ENCODE results near the gene CARD10. TPM values are rescaled to one million over a fixed set of nuclear protein-coding genes. Genes with fewer than 3 reads are reported as not detected.

CARD10 gene
- total and polyA plus RNA-seq, 2 donors = 4.5 to 16.6 TPM

DNA sequence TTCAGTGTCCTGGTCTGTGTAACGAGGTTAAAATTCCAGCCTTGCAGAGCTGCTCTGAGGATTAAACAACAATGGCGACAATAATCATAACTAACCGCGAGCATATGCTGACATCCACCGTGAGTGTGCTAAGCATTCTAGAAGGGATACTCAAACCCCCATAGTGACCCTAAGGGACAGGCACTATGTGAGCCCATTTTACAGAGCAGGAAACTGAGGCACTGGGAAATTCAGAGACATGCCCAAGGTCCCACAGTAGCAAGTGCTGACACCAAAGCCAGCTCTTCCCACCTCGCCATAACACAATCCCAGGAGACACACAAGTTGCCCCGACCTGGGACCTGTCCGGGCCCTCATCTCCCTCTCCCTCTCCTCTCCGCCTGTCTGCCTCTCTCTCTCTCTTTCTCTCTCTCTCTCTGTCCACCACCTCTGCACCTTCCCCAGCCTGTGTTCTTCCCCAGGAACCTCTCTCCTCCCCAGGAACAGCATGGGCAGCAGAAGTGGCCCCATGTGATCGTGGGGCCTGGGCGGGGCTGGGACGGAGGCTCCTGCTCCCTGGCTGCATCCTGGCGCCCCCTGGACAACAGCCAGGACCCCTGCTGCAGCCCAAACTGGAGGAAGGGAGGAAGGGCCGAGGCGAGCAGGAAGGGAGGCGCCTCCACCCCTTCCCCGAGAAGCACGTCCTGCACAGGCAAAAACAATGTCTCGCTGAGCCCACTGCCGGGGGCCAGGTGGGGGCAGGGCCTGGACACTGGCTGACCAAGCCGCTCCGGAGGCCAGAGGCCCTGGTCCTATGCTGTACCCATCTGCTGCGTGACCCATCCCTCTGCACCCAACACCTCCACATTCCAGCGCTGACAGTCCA lies 18.2 kb downstream of the CARD10 start:
- no peaks in the 10 kb centered on the region for H3K4me1 ChIP-seq (ENCODE audit: insufficient read depth)
- no peaks in the 10 kb centered on the region for H3K36me3 ChIP-seq (ENCODE audit: insufficient read depth)
- H3K4me3 ChIP-seq (ENCODE audit: low read depth, low read length) = no peak overlapping the region
- no peak for DNase-seq (ENCODE audit: extremely low spot score)
- WGBS = 53% methylated on average over 24 of the region's 24 CpGs
- no peak overlapping the region for H3K27ac ChIP-seq (ENCODE audit: low read depth)

DNA sequence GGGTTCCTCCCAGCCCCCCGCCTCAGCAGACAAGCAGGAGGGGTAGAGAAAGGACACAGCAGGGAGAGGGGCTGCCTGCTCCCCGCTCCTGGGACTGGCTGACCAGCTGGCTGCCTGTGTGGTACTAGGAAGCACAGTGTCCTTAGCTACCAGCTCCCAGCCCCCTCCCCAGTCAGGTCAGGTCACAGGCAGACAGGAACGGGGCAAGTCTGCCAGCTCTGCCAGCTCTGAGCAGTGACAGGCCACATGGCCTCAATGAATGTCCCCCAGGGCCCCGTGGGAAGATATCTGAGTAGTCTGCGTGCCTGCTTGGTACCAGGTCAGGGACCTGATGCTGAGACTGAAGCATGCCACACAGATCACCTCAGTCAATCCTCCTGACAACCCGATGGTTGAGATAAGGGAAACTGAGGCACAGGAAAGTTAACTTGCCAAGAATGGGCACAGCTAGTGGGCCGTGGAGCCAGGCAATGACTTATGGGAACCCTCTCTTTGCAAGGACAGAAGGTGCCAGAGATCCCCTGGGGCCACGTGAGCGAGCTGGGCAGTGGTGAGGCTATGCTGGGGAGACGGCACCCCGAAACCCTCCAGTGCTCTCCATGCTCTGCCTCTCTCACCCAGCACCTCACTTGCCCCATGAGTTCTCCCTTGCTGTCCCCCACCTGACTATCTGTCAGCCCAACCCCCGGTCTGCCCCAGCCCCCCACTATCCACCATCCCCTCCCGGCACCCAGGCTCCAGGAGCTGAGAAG lies 19.2 kb downstream of the CARD10 start:
- DNase-seq (ENCODE audit: extremely low spot score) = no peak
- Histone ChIP-seq H3K36me3 (ENCODE audit: insufficient read depth) (no peaks in the 10 kb centered on the region), H3K27ac (ENCODE audit: low read depth) (no peak overlapping the region), H3K4me1 (ENCODE audit: insufficient read depth) (no peaks in the 10 kb centered on the region), H3K4me3 (ENCODE audit: low read depth, low read length) (no peak overlapping the region)
- WGBS = 90% methylated on average over 13 of the region's 13 CpGs

DNA sequence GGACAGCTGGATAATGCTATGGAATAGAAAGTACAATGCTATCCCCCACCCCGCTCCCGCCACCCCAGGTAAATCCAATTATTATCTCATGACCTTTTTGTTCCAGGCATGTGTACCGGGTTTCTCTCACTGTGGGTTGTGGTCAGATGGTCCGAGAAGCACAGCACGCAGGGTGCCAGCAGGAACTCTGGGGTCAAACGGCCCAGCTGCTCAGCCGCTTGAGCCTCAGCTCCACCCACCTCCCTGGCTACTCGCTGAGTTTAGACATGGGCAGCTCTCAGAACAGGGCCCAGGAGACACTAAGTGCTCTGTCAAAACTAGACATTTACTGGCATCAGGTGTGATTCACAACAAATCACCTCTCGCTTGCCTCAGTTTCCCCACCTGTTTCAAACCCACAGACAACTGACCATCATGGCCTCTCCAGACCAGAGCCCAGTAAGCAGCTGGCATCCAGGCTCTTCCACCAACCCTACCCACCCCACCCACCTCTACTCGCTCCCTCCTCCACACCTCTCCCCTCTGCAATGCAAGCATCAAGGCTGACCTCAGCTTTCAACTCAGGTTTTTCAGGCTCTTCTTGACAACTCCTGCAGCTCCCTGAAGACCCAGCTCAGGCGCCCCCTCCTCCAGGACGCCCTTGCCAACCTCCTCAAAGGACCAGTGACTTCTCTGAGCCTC lies 20.0 kb downstream of the CARD10 start:
- no peak for DNase-seq (ENCODE audit: extremely low spot score)
- WGBS = 72% methylated on average over 12 of the region's 12 CpGs
- Histone ChIP-seq H3K27ac (ENCODE audit: low read depth) (no peak overlapping the region), H3K36me3 (ENCODE audit: insufficient read depth) (no peaks in the 10 kb centered on the region), H3K4me3 (ENCODE audit: low read depth, low read length) (no peak overlapping the region), H3K4me1 (ENCODE audit: insufficient read depth) (no peaks in the 10 kb centered on the region)

DNA sequence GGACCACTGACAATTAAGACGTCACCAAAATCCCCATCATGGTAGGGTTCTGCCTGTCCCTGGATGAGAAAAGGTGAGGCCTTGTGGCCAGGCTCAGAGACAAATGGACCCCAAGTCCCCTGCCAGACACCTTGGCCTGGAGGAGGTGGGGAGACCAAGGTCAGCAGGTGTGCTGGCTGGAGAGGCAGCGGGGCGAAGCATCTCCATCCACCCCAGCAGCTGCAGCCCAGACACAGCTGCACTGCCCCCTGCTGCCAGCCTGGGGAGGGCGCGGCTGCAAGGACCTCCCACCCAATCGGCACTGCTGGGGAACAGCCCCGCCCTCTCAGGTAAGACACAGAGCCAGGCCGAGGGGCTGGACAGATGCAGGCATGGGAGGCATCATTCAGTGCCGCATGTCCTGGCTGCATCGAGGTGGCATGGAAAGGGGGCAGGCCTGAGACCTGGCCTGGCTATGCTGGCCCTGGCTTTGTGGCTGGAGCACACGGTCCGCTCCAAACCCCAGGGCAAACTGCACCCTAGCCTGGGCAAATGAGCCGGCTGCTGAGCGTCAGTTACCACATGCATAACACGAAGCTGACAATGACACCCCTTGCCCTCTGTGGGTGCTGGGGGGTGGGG lies 20.8 kb downstream of the CARD10 start:
- 63% methylated on average over 15 of the region's 15 CpGs for WGBS
- Histone ChIP-seq H3K4me3 (ENCODE audit: low read depth, low read length) (no peak overlapping the region), H3K36me3 (ENCODE audit: insufficient read depth) (no peaks in the 10 kb centered on the region), H3K27ac (ENCODE audit: low read depth) (no peak overlapping the region), H3K4me1 (ENCODE audit: insufficient read depth) (no peaks in the 10 kb centered on the region)
- DNase-seq (ENCODE audit: extremely low spot score) = no peak

DNA sequence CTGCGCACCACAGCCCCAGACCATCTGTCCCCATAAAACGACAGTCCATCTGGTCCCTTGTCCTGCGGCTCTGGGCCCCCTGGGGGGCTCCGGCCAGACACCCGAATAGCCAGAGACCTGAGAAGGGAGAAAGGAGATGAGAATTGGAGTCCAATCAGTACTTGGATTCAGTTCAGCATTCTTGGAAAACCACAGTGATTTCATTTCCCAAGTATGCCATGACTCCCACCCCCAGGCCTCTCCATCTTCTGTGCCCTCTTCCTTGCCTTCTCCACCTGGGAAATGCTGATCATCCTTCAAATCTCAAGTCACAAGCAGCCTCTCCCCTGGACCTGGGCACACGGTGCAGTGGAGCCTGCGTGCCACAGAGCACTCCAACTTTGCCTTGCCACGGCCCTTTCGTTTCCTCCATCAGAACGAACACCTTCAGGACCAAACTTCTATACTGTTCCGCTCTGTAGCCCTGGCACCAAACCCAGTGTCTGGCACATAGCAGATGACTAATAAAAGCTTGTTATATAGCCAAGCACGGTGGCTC lies 22.1 kb downstream of the CARD10 start:
- Histone ChIP-seq H3K4me1 (ENCODE audit: insufficient read depth) (no peaks in the 10 kb centered on the region), H3K27ac (ENCODE audit: low read depth) (no peak overlapping the region), H3K36me3 (ENCODE audit: insufficient read depth) (no peaks in the 10 kb centered on the region), H3K4me3 (ENCODE audit: low read depth, low read length) (no peak overlapping the region)
- no peak for DNase-seq (ENCODE audit: extremely low spot score)
- 88% methylated on average over 12 of the region's 12 CpGs for WGBS

DNA sequence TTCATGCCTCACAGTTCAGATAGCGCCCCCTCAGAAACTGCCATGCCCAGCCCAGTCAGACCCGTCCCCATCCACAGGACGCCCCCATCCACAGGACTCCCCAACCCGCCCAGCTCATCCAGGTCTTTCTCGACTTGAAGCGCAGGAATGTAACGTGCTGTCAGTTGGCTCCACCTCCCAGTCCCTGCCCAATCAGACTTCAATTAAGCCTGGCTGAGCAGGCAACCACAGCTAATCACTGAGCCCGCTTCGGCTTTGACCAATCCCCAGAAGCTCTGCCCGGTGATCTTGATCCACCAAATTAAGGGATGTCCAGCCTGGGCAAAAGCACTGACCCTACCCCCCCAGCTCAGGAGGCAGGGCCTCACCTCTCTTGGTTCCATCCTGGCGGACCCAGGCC lies 22.6 kb downstream of the CARD10 start:
- 85% methylated on average over 11 of the region's 11 CpGs for WGBS
- no peaks in the 10 kb centered on the region for H3K36me3 ChIP-seq (ENCODE audit: insufficient read depth)
- H3K4me3 ChIP-seq (ENCODE audit: low read depth, low read length) = no peak overlapping the region
- no peak for DNase-seq (ENCODE audit: extremely low spot score)
- no peaks in the 10 kb centered on the region for H3K4me1 ChIP-seq (ENCODE audit: insufficient read depth)
- H3K27ac ChIP-seq (ENCODE audit: low read depth) = no peak overlapping the region

DNA sequence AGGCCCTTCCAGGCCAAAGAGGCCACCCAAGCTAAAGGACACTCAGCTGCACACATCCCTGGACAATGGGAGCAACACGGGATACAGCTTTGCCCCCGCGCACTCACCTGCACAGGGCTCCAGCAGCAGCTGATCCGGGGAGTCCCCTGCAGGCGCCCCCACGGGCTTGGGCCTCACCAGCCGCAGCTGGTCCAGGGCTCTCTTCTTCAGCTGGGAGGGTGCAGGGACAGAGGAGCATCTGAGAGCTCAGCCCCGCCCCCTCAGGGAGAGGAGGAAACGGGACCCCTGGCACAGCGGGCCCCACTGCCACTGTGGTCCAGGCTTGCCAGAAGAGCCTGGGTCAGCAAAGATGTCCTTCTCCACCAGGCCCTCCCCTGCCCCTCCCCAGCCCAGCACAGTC lies 25.2 kb downstream of the CARD10 start:
- H3K27ac ChIP-seq (ENCODE audit: low read depth) = no peak overlapping the region
- 81% methylated on average over 10 of the region's 10 CpGs for WGBS
- H3K36me3 ChIP-seq (ENCODE audit: insufficient read depth) = no peaks in the 10 kb centered on the region

DNA sequence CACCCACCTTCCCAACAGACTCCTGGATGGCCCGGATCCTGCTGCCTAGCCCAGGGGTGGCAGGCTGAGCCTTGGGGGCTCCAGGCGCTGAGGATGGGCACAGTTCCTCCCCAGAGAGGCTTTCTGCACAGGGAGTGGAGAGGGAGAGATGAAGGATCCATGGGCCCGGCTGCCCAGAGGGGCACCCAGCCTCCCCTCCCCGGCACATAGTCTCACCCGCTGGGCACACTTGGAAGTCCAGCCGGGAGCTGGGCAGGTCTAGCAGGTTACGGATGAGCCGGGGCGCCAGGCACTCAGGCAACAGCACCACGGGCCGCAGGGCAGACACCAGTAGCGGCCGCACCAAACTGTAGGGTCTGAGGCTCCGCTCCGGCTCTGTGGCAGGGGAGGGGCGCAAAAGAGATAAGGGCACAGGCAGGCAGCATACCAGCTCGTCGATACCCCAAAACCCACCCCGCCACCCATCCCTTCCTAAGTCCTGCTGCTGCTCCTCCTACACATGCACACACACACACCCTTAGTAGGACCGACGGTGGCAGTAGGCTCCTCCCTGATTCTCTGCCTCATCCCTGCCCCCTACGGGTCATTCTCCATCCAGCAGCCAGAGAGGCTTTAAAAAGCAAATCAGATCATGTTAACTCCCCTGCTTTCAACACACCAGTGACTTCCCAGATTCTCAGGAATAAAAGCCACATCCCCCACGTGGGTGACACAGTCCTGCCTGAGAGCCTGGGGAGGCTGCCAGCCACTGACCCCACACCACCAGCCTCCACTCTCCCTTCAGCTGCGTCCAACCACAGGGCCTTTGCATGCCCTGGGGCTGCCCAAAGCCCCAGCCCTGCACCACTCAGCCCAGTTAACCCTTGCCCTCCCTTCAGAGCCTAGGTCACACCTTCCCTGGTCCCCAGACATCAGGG lies 26.5 kb downstream of the CARD10 start:
- Histone ChIP-seq H3K27ac (ENCODE audit: low read depth) (no peak overlapping the region), H3K4me1 (ENCODE audit: insufficient read depth) (no peaks in the 10 kb centered on the region), H3K4me3 (ENCODE audit: low read depth, low read length) (no peak overlapping the region), H3K36me3 (ENCODE audit: insufficient read depth) (no peaks in the 10 kb centered on the region)
- DNase-seq (ENCODE audit: extremely low spot score) = no peak
- WGBS = 69% methylated on average over 24 of the region's 24 CpGs

More for the DNA sequence above, 25.2 kb downstream of the CARD10 start:
- Histone ChIP-seq H3K4me3 (ENCODE audit: low read depth, low read length) (no peak overlapping the region), H3K4me1 (ENCODE audit: insufficient read depth) (no peaks in the 10 kb centered on the region)
- DNase-seq (ENCODE audit: extremely low spot score) = no peak

DNA sequence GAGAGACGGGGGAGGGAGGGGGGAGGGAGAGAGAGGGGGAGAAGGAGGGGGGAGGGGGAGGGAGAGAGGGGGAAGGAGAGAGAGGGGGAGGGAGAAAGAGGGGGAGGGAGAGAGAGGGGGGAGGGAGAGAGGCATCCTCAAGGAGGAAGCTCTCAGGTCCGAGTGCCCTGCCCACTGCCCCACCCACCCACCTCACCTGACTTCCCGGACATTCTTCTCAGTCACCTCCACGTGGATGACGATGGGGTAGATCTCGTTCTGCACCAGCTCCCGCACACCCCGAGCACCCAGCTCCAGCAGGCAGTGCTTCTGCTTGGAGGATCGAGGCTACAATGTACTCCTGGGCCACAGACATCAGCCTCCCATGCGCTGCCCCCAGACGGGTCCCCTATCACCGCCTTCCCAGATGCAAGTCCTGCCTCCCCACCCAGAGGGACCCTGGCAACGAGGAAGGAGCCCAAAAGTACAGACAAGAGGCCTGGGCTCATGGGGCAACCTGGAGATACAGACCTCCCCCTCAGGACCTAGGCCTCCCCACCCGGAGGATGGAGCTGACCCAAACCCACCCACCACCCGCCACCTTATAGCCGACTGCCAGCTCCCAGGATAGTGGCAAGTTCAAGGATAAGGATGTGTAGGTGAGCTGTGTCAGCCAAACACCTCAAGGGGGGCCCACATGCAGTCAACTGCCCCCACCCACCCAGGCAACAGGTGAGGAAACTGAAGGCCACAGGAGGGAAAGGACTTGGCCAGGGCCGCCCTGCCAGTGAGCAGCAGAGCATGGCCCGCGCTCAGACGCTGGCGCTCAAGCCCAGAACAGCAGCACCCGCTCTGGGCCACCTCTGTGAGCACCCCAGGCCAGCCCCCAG lies 27.4 kb downstream of the CARD10 start:
- H3K4me3 ChIP-seq (ENCODE audit: low read depth, low read length) = no peak overlapping the region
- H3K27ac ChIP-seq (ENCODE audit: low read depth) = no peak overlapping the region
- DNase-seq (ENCODE audit: extremely low spot score) = no peak
- 83% methylated on average over 21 of the region's 22 CpGs for WGBS
- H3K36me3 ChIP-seq (ENCODE audit: insufficient read depth) = no peaks in the 10 kb centered on the region
- no peaks in the 10 kb centered on the region for H3K4me1 ChIP-seq (ENCODE audit: insufficient read depth)

DNA sequence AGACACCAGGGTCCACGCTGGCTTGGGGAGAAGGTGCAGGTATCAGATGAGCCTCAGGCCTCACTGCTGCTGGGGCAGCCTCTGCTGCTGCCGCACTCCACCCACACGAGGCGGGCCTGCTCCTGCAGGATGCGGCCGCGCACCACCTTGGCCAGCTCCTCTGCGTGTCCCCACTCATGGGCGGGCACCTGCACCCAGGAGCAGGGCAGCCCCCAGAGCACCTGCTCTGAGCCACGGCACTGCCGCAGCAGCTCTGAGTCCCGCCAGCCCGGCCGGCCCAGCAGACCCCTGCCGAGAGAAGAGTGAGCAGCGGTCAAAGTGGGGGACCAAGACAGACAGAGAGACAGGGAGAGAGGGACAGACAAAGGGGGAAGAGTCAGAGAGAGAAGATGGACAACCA lies 28.1 kb downstream of the CARD10 start:
- DNase-seq (ENCODE audit: extremely low spot score) = no peak
- Histone ChIP-seq H3K4me1 (ENCODE audit: insufficient read depth) (no peaks in the 10 kb centered on the region), H3K36me3 (ENCODE audit: insufficient read depth) (no peaks in the 10 kb centered on the region), H3K4me3 (ENCODE audit: low read depth, low read length) (no peak overlapping the region), H3K27ac (ENCODE audit: low read depth) (no peak overlapping the region)
- WGBS = 85% methylated on average over 16 of the region's 16 CpGs

DNA sequence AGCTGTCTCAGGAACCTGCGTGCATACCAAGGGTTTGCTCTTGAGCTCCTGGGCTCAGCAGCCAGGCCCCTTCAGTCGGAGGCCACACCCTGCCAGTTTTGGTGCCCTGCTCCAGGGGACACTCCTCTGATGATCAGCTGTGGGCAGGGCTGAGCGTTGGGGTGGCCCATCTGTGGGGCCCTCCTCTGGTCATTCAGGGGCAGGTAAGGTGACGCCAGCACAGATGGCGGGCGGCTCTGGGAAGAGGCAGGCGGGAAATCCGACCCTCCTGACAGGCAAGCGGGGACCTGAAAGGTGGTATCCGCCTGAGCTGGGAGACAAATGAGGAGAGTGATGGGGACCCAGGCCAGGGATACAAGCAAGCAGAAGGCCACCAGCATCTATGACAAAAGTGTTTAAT lies 29.2 kb downstream of the CARD10 start:
- Histone ChIP-seq H3K27ac (ENCODE audit: low read depth) (no peak overlapping the region), H3K4me3 (ENCODE audit: low read depth, low read length) (no peak overlapping the region), H3K4me1 (ENCODE audit: insufficient read depth) (no peaks in the 10 kb centered on the region), H3K36me3 (ENCODE audit: insufficient read depth) (no peaks in the 10 kb centered on the region)
- 91% methylated on average over 10 of the region's 10 CpGs for WGBS
- no peak for DNase-seq (ENCODE audit: extremely low spot score)
